ENCODE data around the gene FAM24A.

DNA sequence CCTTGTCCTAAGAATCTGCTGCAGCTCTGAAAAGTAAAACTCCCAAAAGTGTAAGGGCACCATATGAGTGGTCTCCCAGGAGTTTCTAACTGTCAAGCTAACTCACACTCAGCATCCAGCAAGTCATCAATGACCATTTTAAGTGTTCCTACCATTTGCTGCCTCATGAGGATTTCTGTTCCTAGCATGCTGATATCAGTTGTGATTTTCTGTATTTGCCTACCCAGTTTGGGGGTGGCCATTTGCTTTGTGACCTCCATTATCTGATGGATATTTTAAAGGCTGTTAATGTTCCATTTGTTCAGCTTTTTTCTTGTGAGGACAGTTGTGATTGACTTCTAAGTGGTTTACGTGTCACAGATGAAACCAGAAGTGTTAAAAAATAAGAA is 33.9 kb upstream of the FAM24A start:
- TF ChIP-seq CTCF (conservative IDR thresholded peaks at IDR 0.05; ENCODE audit: low read depth, low read length) (no peak), EZH2 (IDR thresholded peaks at IDR 0.05; ENCODE audit: low read length, unreplicated experiment) (no peak), EZH2phosphoT487 (IDR thresholded peaks at IDR 0.05; ENCODE audit: borderline replicate concordance, low read length) (no peak)
